IPS DF 4.7 (cell line): ENCODE data around the gene IP6K1.
"Not testable (repeated sequence)": the region's sequence is repeated elsewhere in the genome, so short reads cannot be mapped to it uniquely, and the experiment has no call there.

Experiments
- DNase-seq: peaks from one replicate; pipeline ENCODE4 v3.0.0-alpha.2; 2013; ENCODE audit warnings: low spot score; ENCODE audit errors: extremely low read depth

IP6K1 gene

DNA sequence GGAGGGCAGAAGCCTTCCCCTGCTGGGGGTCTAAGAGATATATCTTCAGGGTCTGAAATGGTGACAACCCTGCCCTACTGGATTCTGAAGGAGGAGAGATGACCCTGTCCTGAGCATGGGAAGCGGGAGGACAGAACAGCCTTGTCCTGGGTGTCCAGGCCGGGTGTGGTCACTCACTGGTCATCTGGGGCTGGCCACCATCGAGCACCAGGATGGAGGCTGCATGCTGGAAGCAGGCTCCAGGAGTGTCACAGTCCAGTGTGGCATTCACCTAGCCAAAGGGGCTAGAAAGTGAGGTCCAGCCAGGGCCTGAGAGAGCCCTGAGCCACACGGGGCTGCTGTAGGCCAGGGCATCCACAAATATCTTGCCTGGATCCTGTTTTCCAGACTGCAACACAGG, 8.1 kb upstream of the IP6K1 start:
- DNase-seq = no peak

DNA sequence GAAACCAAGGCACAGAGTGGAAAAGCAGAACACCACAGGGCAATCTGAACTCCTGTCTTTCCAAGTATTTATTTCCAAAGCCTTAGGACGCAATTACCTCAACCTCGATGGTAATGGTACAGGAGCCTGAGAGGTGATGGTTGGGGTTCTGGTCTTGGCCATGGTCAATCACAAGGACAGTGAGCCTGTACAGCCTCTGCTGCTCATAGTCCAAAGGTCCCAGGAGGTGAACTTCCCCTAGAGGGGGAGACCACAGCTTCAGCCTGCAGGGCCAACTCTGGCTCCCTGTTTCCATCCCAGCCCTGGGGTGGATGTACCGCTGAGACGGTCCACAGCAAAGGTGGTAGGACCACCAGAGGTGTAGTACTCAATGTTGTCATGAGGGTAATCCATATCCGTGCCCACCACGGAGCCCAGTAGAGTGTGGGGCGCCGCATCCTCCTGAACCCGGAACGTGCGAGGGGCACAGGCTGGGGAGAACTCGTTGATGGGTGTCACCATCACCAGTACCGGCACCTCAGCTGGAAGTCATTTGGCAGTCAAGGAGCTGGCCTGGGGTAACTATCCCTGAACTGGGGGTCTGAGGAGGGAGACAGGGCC, 7.2 kb upstream of the IP6K1 start:
- no peak for DNase-seq

DNA sequence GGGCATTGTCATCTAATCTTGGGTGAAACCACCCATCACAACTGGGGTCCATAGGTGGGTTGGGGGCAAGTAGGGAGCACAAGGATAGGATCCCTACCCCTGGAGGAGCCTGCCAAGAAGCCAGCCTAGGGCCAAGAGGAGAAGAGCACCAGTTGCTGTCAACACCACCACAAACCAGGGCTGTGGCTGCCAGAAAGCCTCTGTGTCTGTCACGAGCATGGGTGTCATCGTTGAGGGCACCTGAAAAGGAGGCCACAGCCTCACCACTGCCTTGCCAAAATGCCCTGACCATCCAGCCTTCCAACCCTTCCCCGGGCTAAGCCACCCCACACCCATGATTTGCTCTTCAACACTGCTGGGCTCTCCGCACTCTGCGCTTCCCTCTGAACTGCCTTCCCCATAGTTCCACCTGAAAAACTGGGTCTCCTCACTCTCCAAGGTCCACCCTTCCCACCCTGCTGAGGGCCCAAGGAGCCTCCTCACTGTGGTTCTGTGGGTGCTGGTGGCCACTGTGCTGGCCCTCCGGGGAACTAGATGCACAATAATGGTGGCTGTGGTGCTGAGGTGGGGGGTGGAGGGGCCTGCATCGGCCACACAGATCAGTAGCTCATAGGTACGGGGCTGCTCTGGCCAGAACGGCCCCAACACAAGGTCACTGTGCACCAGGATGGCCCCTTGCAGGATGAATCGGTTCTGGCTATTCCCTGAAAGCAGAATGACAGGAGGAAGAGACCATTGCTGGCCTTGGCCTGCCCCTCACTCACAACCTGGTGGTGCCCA, 6.2 kb upstream of the IP6K1 start:
- no peak for DNase-seq

DNA sequence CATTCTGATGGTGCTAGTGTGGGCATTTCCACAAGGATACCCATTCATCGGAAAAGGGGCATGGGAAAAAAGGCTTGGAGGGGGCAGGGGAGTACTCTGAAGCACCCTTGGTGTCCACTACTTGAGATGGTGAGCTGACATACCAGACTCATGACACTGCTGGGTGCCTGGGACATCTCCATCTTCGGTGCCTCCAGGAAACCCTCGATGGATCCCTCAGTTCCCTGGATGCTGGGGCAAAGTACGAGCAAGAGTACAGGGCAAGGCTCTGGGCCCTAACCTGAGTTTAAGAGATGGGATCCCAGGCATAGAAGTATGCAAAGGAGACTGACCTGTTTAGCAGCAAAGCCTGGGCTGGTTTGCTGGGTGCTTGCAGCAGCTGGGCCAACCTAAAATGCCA, 5.2 kb upstream of the IP6K1 start:
- no peak for DNase-seq

DNA sequence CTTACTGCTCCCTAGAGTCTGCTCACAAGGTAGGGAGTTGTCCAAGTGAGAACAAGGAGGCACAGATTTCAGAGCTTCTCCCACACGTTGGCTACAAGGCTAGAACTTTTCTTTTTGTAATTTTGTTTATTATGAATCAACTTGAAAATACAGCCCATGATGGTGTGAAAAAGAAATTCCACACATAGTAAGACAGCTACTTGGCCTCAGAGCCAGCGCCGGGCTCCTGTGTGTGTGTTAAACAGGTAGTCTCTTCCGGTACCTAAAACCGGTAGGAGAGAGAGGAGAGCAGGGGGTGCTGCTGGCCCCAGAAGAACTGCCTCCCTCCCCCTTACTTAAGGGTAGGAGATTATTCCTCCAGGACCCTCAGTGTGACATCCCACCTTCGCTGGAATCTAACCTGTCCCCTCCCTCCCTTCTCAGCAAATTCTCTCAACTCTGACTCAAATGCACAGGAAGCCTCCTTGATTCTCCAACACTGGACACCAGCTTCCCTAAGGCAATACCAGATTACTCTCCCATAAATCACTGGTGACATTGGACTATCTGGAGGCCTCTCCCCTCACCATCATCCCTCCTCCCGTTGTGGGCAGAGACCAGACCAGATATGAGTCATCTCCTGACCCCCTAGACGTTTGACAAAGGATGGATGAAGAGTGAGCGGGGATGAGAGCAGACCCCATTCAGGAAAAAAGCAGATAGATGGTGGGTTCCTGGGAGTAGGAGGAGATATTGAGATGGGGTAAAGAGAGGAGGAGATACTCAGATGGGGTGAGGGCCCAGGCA, 4.5 kb upstream of the IP6K1 start:
- DNase-seq = no peak

DNA sequence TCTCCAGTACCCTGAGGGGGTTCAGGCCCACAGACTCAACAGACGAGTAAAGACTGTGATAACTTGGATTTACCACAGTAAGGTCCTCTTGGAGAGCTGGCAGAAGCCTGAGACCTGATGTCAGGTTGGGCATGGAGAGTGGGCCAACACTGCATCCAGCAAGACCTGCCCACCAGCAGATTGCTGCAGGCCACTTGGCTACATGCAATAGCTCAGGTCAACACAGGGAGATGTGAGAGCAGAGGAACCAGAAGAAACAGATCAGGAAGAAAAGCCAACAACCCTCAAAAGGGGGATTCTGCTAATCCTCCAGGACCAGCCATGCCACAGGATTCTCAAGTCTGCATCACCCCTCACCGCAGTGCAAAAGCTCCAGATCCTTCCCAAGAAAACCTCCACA, 1.7 kb upstream of the IP6K1 start:
- DNase-seq = no peak

DNA sequence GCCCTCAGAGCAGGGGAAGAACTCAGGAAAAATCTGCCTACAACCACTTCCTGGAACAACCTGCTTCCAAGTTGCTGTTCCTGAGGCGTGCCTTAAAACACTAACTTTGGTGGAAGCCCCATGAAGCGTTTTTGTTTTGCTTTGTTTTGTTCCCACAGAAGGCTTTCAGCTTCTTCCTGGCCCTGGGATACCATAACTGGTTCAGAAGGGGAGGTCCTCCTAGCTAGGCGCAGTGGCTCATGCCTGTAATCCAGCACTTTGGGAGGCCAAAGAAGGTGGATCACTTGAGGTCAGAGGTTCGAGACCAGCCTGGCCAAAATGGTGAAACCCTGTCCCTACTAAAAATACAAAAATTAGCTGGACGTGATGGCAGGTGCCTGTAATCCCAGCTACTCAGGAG, 1.2 kb upstream of the IP6K1 start:
- no peak for DNase-seq

DNA sequence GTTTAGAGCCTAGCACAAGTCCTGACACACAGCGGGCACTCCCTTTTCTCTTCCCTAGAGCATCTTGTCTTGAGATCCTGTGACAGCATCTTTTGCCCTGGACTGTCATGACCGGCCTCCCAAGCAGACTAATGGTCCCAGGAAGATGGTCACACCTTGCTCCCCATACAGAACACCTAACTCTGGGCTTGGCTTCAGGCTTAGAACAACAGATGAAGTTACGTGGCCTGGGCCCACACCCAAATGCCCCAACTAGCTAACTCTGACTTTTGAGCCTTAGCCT, 781 bp upstream of the IP6K1 start:
- DNase-seq = no peak

DNA sequence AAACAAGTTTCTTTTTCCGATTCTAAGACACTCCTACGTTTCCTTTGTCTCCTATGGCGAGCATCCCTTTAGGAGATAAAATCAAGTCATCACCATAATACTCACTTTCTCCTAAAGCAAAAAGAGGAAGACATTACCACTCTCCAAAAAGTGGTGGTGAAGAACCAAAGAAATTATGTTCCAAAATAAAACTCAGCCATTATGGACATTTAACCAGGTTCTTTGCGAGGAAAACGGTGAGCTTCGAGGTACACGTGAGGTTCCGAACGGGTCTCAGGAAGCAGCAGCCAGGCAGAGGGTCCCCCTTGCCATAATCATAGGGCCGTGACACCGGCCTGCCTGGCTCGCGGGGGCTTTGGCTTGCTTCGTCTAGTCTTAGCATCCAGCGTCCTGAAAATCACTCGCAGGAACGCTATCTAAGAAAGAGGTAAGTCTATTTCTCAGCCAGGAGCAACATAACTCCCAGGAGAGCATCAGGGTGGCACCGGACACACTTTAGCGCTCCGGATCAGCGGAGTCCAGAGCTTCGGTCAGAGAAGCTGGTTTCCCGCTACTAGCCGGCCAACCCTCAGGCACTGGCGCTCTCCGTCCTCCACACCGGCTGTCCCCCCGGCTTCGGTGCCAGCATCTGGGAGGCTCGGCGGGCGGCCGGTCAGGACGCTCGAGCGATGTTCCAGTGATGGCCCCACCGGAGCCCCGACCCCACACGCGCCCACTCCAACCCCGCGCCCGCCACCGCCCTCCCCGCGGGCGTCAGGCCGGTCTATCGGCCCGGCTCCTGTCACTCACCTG, 581 bp downstream of the IP6K1 start:
- no peak for DNase-seq

DNA sequence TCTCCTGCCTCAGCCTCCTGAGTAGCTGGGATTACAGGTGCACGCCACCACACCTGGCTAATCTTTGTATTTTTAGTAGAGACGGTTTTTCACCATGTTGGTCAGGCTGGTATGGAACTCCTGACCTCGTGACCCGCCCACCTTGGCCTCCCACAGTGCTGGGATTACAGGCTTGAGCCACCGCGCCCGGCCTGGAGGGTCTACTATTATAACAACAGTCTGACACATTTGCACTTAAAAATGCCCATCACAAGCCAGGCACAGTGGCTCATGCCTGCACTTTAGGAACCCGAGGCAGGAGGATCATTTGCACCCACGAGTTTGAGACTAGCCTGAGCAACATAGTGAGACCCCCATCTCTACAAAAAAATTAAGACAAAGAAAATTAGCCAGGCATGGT, 4.1 kb downstream of the IP6K1 start:
- not testable (repeated sequence) for DNase-seq

DNA sequence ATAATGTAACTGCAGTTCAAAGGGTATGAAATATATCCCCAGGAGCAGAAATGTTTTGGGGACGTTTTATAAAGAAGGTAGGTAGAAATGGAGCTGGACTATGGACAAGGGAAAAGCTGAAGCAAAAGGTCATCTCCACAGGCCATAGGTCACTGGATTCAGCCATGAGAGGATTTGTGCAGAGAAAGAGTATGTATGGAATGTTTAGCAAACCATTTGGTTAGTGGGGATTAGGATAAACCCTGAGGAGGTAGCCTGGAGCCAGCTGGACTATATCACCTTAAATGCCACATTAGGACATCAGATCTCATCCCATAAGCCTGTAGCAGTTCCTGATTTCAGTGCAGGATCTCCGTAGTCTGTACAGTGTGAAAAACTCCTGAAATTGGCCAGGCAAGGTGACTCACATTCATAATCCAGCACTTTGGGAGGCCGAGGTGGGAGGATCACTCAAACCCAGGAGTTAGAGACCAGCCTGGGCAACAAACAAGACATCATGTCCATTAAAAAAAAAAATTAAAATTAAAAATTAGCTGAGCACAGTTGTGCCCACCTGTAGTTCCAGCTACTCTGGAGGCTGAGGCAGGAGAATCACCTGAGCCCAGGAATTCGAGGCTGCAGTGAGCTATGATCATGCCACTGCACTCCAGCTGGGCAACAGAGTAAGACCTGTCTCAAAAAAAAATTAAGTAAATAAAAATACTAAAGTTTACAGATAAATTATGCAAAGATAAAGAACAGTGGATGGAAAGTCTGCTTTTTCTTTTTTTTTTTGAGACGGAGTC, 4.7 kb downstream of the IP6K1 start:
- no peak for DNase-seq

DNA sequence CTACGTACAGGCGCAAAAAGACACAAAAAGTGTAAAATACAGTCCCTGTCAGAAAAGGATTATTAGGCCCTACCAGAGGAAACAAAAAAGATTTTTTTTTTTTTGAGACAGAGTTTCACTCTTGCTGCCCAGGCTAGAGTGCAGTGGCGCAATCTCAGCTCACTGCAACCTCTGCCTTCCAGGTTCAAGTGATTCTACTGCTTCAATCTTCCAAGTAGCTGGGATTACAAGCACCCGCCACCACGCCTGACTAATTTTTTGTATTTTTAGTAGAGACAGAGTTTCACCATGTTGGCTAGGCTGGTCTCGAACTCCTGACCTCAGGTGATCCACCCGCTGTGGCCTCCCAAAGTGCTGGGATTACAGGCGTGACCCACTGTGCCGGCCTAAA, 5.4 kb downstream of the IP6K1 start:
- DNase-seq = not testable (repeated sequence)

DNA sequence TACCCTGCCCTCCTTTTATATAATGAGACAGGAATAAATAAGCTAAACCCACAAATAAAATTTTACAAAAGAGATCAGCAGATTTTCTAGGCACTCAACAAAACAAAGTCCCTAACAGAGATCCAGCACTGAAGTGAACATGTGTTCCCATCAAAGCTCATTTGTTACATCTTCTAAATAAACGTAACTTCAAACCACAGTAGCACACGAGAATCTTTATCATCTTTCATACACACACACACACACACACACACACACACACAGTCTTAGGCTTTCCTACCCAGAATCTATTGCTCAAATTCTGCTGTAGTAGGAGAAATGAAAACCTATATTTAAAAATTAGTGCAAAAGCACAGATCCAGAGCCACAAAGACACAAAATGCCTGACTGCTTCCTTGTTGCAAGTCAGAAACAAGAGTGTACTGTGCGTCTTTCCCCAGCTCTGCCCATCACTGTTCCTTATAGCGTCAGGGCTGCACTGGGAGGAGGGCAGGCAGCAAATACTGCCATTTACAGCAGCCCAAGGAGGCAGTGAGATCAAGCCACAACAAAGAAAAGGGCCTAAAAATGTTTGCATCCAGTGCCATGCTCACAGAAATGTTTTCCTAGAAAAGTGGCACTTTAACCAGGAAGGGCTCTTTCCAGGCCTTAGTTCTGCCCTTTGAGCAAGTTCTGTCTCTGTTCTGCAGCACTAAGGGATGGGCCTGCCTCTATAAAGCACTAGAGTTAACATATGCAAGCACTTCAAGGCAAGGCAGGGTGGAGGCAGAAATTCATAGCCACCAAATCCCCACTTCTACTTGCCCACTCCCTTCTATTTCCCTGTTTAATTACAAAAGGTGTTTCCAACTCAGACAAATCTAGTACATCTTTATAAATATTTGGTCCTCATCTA, 6.0 kb downstream of the IP6K1 start:
- no peak for DNase-seq

DNA sequence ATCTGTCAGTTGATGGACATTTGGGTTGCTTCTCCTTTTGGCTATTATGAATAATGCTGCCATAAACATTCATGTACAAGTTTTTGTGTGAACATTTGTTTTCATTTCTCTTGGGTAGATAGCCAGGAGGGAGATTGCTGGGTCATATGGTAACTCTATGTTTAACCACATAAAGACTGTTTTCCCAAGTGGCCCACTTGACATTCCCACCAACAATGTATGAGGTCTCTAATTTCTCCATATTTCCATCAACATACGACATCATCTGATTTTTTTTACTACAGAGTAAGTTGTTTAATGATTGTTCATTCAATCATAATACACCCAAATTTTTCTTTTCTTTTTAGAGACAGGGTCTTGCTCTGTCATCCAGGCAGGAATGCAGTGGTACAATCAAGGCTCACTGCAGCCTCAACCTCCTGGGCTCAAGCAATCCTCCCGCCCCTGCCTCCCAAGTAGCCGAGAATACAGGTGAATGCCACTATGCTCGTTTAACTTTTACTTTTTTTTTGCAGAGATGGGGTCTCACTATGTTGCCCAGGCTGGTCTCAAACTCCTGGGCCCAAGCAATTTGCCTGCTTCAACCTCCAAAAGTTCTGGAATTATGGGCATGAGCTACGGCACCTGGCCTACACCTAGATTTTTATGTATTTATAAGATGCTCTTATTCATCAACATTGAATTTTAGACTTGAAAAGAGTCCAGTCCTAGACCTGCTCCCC, 6.8 kb downstream of the IP6K1 start:
- DNase-seq = no peak

DNA sequence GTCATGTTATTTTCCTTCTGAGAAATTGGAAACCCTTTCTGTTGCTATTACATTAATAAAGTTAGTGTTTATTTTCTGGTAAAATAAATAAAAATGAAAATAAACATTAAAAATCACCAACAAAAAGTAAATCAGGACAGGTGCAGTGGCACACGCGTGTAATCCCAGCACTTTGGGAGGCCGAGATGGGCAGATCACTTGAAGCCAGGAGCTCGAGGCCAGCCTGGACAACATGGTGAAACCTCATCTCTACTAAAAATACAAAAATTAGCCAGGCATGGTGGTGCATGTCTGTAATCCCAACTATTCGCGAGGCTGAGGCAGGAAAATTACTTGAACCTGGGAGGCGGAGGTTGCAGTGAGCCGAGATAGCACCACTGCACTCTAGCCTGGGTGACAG, 10.2 kb downstream of the IP6K1 start:
- not testable (repeated sequence) for DNase-seq

DNA sequence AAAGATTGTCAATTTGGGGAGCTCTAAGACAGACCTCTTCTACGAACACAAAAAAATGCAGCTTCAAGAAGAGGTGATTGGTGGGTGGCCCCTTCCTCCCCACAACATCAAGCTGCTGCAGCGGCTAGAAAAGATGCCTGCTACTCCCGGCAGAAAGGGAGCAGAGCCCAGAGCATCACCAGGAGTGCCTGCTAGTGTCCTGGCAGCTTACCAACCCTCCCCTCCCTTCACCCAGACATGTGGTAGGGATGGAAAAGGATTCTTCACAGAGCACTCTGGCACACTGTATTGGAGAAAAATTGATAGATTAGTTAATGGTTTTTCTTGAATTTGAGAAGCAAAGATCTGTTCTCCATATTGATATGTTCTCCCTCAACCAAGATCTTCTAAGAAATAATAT, 10.8 kb downstream of the IP6K1 start:
- no peak for DNase-seq

DNA sequence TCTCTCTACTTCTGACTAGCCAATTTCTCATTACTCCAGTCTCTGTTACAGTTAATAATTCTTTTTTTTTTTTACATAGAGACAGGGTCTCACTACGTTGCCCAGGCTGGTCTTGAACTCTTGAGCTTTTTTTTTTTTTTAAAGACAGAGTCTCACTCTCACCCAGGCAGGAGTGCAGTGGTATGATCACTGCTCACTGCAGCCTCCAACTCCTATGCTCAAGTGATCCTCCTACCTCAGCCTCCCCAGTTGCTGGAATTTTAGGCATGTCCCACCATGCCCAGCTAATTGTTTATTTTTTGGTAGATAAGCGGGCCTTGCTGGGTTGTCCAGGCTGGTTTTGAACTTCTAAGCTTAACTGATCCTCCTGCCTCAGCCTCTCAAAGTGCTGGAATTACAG, 13.6 kb downstream of the IP6K1 start:
- no peak for DNase-seq

DNA sequence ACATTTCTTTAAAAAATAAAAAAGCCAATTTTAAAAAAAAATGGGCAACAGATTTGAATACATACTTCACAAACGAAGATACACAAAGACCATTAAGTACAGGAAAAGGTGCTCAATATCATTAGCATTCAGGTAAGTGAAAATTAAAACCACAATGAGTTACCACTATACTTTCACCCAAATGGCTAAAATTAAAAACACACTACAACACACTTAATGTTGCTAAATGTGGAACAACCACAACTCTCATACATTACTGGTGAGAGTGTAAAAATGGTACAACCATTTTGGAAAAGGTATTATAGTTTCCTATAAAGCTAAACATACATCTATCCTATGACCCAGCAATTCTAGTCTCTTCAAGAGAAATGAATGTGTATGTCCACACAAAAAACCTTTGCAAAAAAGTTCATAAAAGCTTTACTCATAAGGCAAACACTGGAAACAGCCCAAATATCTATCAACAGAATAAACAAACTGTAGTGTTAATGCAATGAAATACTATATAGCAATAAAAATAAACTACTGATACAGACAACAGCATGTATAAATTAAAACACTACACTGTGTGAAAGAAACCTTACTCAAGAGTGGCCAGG, 14.9 kb downstream of the IP6K1 start:
- DNase-seq = no peak

DNA sequence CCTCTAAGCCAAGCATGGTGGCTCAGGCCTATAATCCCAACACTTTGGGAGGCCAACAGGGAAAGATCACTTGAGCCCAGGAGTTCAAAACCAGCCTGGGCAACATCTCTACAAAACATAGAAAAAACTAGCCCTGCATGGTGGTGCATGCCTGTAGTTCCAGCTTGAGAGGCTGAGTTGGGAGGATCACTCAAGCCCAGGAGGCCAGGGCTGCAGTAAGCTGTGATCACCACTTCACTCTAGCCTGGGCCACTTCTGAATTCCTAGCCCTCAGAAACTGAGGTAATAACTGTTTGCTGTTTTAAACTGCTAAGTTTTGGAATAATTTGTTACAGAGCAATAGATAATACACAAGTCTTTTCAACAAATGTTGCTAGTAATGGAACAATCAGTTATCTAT, 16.4 kb downstream of the IP6K1 start:
- DNase-seq = no peak
